Astrocyte of the cerebellum (primary cell): ENCODE measurements around the gene EMILIN1.
"Not testable (repeated sequence)": the region's sequence is repeated elsewhere in the genome, so short reads cannot be mapped to it uniquely, and the experiment has no call there.

Experiments used
- DNase-seq: peaks from one replicate; pipeline ENCODE4 v3.0.0-alpha.2; 2011; ENCODE audit warnings: low read depth
- H3K4me3 ChIP-seq: 2 replicates; pipeline ENCODE4 v1.5.1; 2011; ENCODE audit warnings: mild to moderate bottlenecking, low read depth, low read length, moderate library complexity
- in situ Hi-C: cut with HindIII; loops from 2 replicates; pipeline ENCODE4 v1.10.0; 2017; ENCODE audit warnings: low sequenced_read_pairs
- TF ChIP-seq, protein P1 (sequence below): IDR thresholded peaks from 2 replicates; pipeline ENCODE4 v1.5.1; 2012; ENCODE audit warnings: low read length, low read depth, moderate library complexity, mild to moderate bottlenecking; ENCODE audit errors: missing control alignments

Gene EMILIN1

DNA sequence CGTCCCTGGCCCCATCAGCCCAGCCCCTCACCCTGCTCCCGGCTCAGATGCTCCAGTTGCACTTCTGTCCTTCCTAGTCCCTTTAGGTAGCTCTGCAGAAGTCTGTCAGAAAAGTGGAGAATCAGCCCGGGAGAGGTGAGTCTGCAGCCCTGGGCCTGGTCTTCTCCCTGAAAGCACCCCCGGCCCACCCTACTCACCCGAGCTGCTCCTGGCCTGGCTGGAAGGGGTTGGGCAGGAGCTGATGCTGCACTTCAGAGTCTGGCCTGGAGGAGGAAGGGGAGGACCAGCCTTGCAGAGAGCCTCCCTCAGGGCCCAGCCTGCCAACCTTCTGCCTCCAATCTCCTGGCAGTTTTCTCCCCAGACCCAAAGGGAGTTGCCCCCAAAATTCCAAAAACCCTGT is 23.9 kb downstream of the EMILIN1 start:
- TF ChIP-seq, protein P1, sequence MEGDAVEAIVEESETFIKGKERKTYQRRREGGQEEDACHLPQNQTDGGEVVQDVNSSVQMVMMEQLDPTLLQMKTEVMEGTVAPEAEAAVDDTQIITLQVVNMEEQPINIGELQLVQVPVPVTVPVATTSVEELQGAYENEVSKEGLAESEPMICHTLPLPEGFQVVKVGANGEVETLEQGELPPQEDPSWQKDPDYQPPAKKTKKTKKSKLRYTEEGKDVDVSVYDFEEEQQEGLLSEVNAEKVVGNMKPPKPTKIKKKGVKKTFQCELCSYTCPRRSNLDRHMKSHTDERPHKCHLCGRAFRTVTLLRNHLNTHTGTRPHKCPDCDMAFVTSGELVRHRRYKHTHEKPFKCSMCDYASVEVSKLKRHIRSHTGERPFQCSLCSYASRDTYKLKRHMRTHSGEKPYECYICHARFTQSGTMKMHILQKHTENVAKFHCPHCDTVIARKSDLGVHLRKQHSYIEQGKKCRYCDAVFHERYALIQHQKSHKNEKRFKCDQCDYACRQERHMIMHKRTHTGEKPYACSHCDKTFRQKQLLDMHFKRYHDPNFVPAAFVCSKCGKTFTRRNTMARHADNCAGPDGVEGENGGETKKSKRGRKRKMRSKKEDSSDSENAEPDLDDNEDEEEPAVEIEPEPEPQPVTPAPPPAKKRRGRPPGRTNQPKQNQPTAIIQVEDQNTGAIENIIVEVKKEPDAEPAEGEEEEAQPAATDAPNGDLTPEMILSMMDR: no peak
- no peak for DNase-seq
- in situ Hi-C loops: no loop called here
- H3K4me3 ChIP-seq: no peak overlapping the region

DNA sequence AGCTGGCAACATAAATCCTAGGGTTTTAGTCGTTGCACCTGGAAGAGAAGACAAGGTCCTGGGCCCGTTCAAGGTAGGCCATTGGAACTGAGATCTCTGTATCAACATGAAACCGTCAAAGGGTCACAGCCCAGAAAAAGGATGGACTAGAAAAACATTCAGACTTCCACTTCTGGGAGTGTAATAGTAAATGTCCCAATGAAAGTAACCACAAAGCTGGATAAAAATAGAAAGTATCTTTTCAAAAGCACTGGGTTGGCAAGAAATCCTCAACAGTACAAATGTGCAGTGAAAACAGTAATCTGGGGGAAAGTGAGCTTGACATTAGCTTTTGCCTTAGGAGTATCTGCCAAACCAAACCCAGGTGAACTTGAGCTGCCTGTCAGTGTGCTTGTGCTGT is 27.6 kb downstream of the EMILIN1 start:
- no peak for DNase-seq
- H3K4me3 ChIP-seq: no peak overlapping the region
- in situ Hi-C loops: no loop called here
- TF ChIP-seq, protein P1: no peak

DNA sequence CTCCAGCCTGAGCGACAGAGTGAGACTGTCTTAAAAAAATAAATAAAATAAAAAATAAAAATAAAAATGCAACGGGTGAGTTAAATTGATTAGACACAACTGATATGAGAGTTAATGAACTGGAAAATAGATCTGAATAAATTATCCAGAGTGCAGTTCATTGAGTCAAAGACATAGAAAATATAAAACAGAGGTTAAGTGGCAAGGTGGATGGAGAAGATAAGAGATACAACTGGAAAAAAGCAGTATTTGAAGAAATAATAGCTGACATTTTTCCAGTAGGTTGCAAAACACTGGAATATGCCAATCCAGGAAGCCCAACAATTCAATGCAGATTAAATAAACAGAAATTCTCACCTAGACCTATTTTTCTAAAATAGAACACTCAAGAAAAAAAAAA is 29.8 kb downstream of the EMILIN1 start:
- in situ Hi-C loops: no loop called here
- TF ChIP-seq, protein P1: no peak
- H3K4me3 ChIP-seq: no peak overlapping the region
- DNase-seq: no peak

DNA sequence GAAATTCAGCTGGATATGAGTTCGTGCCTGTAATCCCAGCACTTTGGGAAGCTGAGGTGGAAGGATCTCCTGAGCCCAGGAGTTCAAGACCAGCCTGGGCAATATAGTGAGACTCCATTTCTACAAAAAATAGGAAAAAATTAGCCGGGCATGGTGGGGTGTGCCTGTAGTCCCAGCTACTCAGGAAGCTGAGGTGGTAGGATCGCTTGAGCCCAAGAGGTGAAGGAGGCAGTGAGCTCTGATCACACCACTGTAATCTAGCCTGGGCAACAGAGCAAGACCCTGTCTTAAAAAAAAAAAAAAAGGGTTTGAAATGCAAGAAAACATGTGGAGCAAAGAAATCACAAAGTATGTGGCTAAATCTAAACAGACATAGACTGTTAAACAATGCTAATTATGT is 30.7 kb downstream of the EMILIN1 start:
- DNase-seq: no peak
- TF ChIP-seq, protein P1: no peak
- in situ Hi-C loops: no loop called here
- H3K4me3 ChIP-seq: no peak overlapping the region

DNA sequence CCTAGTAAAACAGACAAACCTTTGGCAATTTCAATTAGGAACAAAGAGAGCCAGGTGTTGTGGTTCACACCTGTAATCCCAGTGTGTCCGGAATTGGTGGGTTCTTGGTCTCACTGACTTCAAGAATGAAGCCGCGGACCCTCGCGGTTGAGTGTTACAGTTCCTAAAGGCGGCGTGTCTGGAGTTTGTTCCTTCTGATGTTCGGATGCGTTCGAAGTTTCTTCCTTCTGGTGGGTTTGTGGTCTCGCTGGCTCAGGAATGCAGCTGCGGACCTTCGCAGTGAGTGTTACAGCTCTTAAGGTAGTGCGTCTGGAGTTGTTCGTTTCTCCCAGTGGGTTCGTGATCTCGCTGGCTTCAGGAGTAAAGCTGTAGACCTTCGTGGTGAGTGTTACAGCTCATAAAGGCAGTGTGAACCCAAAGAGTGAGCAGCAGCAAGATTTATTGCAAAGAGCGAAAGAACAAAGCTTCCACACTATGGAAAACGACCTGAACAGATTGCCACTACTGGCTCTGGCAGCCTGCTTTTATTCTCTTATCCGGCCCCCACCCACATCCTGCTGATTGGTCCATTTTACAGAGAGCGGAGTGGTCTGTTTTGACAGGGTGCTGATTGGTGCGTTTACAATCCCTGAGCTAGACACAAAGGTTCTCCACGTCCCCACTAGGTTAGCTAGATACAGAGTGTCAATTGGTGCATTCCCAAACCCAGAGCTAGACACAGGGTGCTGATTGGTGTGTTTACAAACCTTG is 32.4 kb downstream of the EMILIN1 start:
- not testable (repeated sequence) for DNase-seq, H3K4me3 ChIP-seq
- in situ Hi-C loops: loop anchor here (5.0 to 10.0 kb wide), 2 partner anchors 84 to 137 kb away; no protein-coding TSS in a partner anchor

DNA sequence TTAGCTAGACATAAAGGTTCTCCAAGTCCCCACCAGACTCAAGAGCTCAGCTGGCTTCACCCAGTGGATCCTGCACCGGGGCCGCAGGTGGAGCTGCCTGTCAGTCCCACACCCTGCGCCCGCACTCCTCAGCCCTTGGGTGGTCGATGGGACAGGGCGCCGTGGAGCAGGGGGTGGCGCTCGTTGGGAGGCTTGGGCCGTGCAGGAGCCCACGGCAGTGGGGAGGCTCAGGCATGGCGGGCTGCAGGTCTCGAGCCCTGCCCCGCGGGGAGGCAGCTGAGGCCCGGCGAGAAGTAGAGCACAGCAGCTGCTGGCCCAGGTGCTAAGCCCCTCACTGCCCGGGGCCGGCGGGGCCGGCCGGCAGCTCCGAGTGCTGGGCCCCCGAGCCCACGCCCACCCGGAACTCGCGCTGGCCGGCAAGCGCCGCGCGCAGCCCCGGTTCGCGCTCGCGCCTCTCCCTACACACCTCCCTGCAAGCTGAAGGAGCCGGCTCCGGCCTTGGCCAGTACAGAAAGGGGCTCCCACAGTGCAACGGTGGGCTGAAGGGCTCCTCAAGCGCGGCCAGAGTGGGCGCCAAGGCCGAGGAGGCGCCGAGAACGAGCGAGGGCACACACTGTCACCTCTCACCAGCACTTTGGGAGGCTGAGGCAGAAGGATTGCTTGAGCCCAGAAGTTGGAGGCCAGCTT is 33.1 kb downstream of the EMILIN1 start:
- DNase-seq, H3K4me3 ChIP-seq: not testable (repeated sequence)
- in situ Hi-C loops: loop anchor here (5.0 to 10.0 kb wide), 2 partner anchors 83 to 136 kb away; no protein-coding TSS in a partner anchor

DNA sequence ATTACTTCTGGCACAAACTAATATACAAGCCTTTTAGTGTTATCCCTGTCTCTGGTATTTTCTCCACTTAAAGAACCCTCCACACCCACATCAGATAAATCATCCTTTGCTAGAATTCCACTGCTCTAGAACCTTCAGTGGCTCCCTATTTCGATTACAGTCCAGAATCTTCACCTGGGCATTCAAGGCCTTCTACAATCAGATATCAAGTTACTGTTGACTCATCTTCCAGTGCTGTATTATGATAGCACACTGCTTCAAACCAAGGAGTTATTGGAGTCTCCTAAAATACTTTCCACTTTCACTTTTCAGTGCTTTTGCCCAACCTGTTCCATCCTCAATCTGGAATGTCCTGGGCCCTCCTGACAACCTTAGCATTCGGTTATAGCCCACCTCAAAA is 37.1 kb downstream of the EMILIN1 start:
- TF ChIP-seq, protein P1: no peak
- in situ Hi-C loops: loop anchor here (10.0 kb wide), 1 partner anchor 79 kb away; no protein-coding TSS in a partner anchor
- DNase-seq: no peak
- no peak overlapping the region for H3K4me3 ChIP-seq
